Thyroid gland (tissue), 4 donors: ENCODE data around the gene GRK2.

Experiments
- POLR2A ChIP-seq, 2 donors: fragments of 450-650 bp; IDR thresholded peaks; one replicate each; pipeline ENCODE4 v1.6.1; 2017; ENCODE audit warnings: antibody characterized with exemption in 2 of 2, mild to moderate bottlenecking in 2 of 2, moderate library complexity in 1 of 2
- TF ChIP-seq, protein P1 (sequence below), 6 experiments: fragments of 200-600 bp in 3 of 6; fragments of 450-650 bp in 3 of 6; sonication (generic) in 3 of 6; IDR thresholded peaks; one replicate each; pipeline ENCODE4 v1.5.1; 2016 to 2019; ENCODE audit warnings: antibody characterized with exemption in 6 of 6, mild to moderate bottlenecking in 2 of 6, inconsistent platforms in 1 of 6, moderate library complexity in 1 of 6

DNA sequence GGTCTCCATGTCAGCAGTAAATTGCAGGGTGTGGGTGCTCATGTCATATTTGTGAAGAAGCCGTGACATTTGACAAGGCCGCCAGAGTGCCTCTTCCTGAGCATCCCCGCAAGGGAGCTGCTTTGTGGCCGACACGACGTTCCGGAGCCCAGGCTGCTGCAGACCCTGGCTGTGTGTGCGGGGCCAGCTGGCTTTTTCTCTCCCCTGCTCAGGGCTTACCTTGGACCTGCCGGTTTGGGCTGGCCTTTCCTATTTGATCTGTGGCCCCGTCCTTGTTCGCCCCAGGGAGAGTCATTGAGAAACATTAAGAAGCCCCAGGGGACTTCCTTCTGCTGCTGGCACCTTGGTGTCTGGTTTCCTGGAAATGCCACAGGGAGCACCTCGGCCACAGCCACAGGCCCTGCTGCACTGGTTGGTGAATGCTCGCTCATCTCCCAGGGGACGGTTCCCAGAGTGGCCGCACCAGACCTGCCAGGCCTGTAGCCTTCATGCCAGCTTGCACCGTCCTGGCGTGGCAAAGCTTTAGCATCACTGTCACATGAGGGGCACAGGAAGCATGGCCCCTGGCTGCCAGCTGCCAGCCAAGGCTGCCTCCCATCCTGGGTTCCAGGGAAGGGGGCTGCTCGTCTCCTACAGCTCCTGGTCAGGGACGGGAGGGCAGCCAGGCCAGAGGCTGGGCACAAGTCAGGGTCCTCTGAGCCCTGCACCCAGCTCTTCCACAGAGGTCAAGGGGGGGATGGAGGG lies 5.4 kb downstream of the GRK2 start:
- TF ChIP-seq POLR2A (IDR thresholded peaks at IDR 0.05), result no peak
- TF ChIP-seq, protein P1, sequence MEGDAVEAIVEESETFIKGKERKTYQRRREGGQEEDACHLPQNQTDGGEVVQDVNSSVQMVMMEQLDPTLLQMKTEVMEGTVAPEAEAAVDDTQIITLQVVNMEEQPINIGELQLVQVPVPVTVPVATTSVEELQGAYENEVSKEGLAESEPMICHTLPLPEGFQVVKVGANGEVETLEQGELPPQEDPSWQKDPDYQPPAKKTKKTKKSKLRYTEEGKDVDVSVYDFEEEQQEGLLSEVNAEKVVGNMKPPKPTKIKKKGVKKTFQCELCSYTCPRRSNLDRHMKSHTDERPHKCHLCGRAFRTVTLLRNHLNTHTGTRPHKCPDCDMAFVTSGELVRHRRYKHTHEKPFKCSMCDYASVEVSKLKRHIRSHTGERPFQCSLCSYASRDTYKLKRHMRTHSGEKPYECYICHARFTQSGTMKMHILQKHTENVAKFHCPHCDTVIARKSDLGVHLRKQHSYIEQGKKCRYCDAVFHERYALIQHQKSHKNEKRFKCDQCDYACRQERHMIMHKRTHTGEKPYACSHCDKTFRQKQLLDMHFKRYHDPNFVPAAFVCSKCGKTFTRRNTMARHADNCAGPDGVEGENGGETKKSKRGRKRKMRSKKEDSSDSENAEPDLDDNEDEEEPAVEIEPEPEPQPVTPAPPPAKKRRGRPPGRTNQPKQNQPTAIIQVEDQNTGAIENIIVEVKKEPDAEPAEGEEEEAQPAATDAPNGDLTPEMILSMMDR (IDR thresholded peaks at IDR 0.05), result no peak
